ES-I3 (cell line): Measurements from ENCODE around the gene GRIN2A.

Source experiments
- H3K36me3 ChIP-seq: 2 replicates; pipeline ENCODE4 v1.6.1; 2013; ENCODE audit warnings: mild to moderate bottlenecking, low read length, control low read depth, moderate library complexity; ENCODE audit not compliant: insufficient read depth
- H3K4me1 ChIP-seq: 2 replicates; pipeline ENCODE4 v1.6.1; 2013; ENCODE audit warnings: mild to moderate bottlenecking, control low read depth, low read length; ENCODE audit not compliant: insufficient read depth
- H3K9ac ChIP-seq: 2 replicates; pipeline ENCODE4 v1.6.1; 2013; ENCODE audit warnings: low read depth, mild to moderate bottlenecking, low read length, moderate library complexity
- H3K9me3 ChIP-seq: 2 replicates; pipeline ENCODE4 v1.6.1; 2013; ENCODE audit warnings: mild to moderate bottlenecking, low read length, moderate library complexity; ENCODE audit not compliant: control insufficient read depth, insufficient read depth

Gene GRIN2A

GRCh38 chr16:9797306-9797705 lies 384.9 kb downstream of the GRIN2A start:
- peaks cover 5% of the 10 kb centered on the region for H3K36me3 ChIP-seq
- H3K9me3 ChIP-seq, result 0 out of 2 replicates have a peak, but pooled peaks cover 2% of the 10 kb centered on the region
- H3K9ac ChIP-seq, result no peak overlapping the region
- no peaks in the 10 kb centered on the region for H3K4me1 ChIP-seq

- Histone ChIP-seq H3K9me3 (no peaks in the 10 kb centered on the region), H3K36me3 (peaks cover 3% of the 10 kb centered on the region), H3K4me1 (no peaks in the 10 kb centered on the region), H3K9ac (no peak overlapping the region)
Measured at GRCh38 chr16:9793623-9794022, 388.6 kb downstream of the GRIN2A start.

- H3K9ac ChIP-seq, result no peak overlapping the region
- no peaks in the 10 kb centered on the region; the same call in none of the 2 replicates for H3K36me3 ChIP-seq
- peaks cover 9% of the 10 kb centered on the region for H3K4me1 ChIP-seq
Measured at GRCh38 chr16:9791556-9791955, 390.7 kb downstream of the GRIN2A start.

GRCh38 chr16:9790199-9790598 lies 392.0 kb downstream of the GRIN2A start:
- H3K9me3 ChIP-seq, result no peaks in the 10 kb centered on the region
- no peak overlapping the region for H3K9ac ChIP-seq
- no peaks in the 10 kb centered on the region; the same call in 1 of the 2 replicates for H3K36me3 ChIP-seq
- peaks cover 9% of the 10 kb centered on the region for H3K4me1 ChIP-seq

More at GRCh38 chr16:9791556-9791955, 390.7 kb downstream of the GRIN2A start:
- no peaks in the 10 kb centered on the region for H3K9me3 ChIP-seq

- H3K9me3 ChIP-seq, result no peaks in the 10 kb centered on the region
- no peak overlapping the region for H3K9ac ChIP-seq
- no peaks in the 10 kb centered on the region for H3K36me3 ChIP-seq
- peaks cover 9% of the 10 kb centered on the region for H3K4me1 ChIP-seq
Measured at GRCh38 chr16:9787717-9788116, 394.5 kb downstream of the GRIN2A start.

- Histone ChIP-seq H3K9ac (no peak overlapping the region), H3K4me1 (no peaks in the 10 kb centered on the region), H3K9me3 (no peaks in the 10 kb centered on the region), H3K36me3 (no peaks in the 10 kb centered on the region)
Measured at GRCh38 chr16:9780831-9781230, 401.4 kb downstream of the GRIN2A start.

- H3K9me3 ChIP-seq, result no peaks in the 10 kb centered on the region
- H3K9ac ChIP-seq, result no peak overlapping the region
- H3K4me1 ChIP-seq, result no peaks in the 10 kb centered on the region
- no peaks in the 10 kb centered on the region for H3K36me3 ChIP-seq
Measured at GRCh38 chr16:9778849-9779248, 403.4 kb downstream of the GRIN2A start.

- Histone ChIP-seq H3K36me3 (0 out of 2 replicates have a peak, but pooled peaks cover 2% of the 10 kb centered on the region), H3K4me1 (no peaks in the 10 kb centered on the region), H3K9me3 (no peaks in the 10 kb centered on the region), H3K9ac (no peak overlapping the region)
Measured at GRCh38 chr16:9775998-9776397, 406.2 kb downstream of the GRIN2A start.

- Histone ChIP-seq H3K9me3 (no peaks in the 10 kb centered on the region), H3K9ac (no peak overlapping the region), H3K36me3 (0 out of 2 replicates have a peak, but pooled peaks cover 2% of the 10 kb centered on the region), H3K4me1 (no peaks in the 10 kb centered on the region)
Measured at GRCh38 chr16:9773289-9773688, 408.9 kb downstream of the GRIN2A start.

- H3K9ac ChIP-seq, result no peak overlapping the region
- H3K36me3 ChIP-seq, result 0 out of 2 replicates have a peak, but pooled peaks cover 2% of the 10 kb centered on the region
- no peaks in the 10 kb centered on the region for H3K9me3 ChIP-seq
- H3K4me1 ChIP-seq, result no peaks in the 10 kb centered on the region
Measured at GRCh38 chr16:9772526-9773225, 409.6 kb downstream of the GRIN2A start.

- H3K4me1 ChIP-seq, result no peaks in the 10 kb centered on the region
Measured at GRCh38 chr16:9766891-9767290, 415.3 kb downstream of the GRIN2A start.

GRCh38 chr16:9763505-9763904 lies 418.7 kb downstream of the GRIN2A start:
- Histone ChIP-seq H3K9ac (no peak overlapping the region), H3K36me3 (no peaks in the 10 kb centered on the region), H3K9me3 (no peaks in the 10 kb centered on the region), H3K4me1 (no peaks in the 10 kb centered on the region)

More at GRCh38 chr16:9766891-9767290, 415.3 kb downstream of the GRIN2A start:
- no peaks in the 10 kb centered on the region for H3K36me3 ChIP-seq
- H3K9ac ChIP-seq, result no peak overlapping the region
- no peaks in the 10 kb centered on the region for H3K9me3 ChIP-seq

- Histone ChIP-seq H3K4me1 (no peaks in the 10 kb centered on the region), H3K9me3 (no peaks in the 10 kb centered on the region), H3K9ac (no peak overlapping the region), H3K36me3 (no peaks in the 10 kb centered on the region)
Measured at GRCh38 chr16:9761870-9762269, 420.4 kb downstream of the GRIN2A start.

GRCh38 chr16:9757687-9758086 lies 424.5 kb downstream of the GRIN2A start:
- Histone ChIP-seq H3K4me1 (peaks cover 12% of the 10 kb centered on the region), H3K9ac (no peak overlapping the region), H3K9me3 (no peaks in the 10 kb centered on the region), H3K36me3 (no peaks in the 10 kb centered on the region)

- Histone ChIP-seq H3K9me3 (no peaks in the 10 kb centered on the region), H3K36me3 (no peaks in the 10 kb centered on the region), H3K4me1 (peaks cover 14% of the 10 kb centered on the region), H3K9ac (no peak overlapping the region)
Measured at GRCh38 chr16:9756434-9756833, 425.8 kb downstream of the GRIN2A start.
